Neural cell (in vitro differentiated cells): Measurements from ENCODE around the gene PAOX. TPM values are rescaled to one million over a fixed set of nuclear protein-coding genes. Genes with fewer than 3 reads are reported as not detected.

ENCODE experiments used
- H2AFZ ChIP-seq: fragments of 200-600, 300-800 bp; sonication (generic), shearing (Covaris generic); 2 replicates; pipeline ENCODE4 v1.6.0; 2014; ENCODE audit warnings: low read depth, mild to moderate bottlenecking, antibody characterized with exemption, low read length, moderate library complexity
- H3F3A ChIP-seq: fragments of 200-600 bp; shearing (Covaris generic); 2 replicates; pipeline ENCODE4 v1.6.1; 2016; ENCODE audit warnings: mild to moderate bottlenecking, moderate library complexity, mixed read lengths, antibody characterized with exemption, low read length; ENCODE audit not compliant: insufficient read depth, poor library complexity, severe bottlenecking
- H3K27ac ChIP-seq: fragments of 200-600, 300-800 bp; sonication (generic), shearing (Covaris generic); 2 replicates; pipeline ENCODE4 v1.5.1; 2014; ENCODE audit warnings: mild to moderate bottlenecking, low read length, moderate library complexity
- H3K27me3 ChIP-seq: fragments of 300-800, 200-600 bp; sonication (generic), shearing (Covaris generic); 2 replicates; pipeline ENCODE4 v1.6.0; 2014; ENCODE audit warnings: mild to moderate bottlenecking, low read depth, low read length, moderate library complexity; ENCODE audit not compliant: insufficient read depth
- H3K36me3 ChIP-seq: fragments of 300-800, 200-600 bp; sonication (generic), shearing (Covaris generic); 2 replicates; pipeline ENCODE4 v1.5.1; 2014; ENCODE audit warnings: mild to moderate bottlenecking, antibody characterized with exemption, low read length, moderate library complexity; ENCODE audit not compliant: insufficient read depth
- H3K4me2 ChIP-seq: fragments of 300-800, 200-600 bp; sonication (generic), shearing (Covaris generic); 2 replicates; pipeline ENCODE4 v1.6.0; 2014; ENCODE audit warnings: mild to moderate bottlenecking, low read length
- H3K4me3 ChIP-seq: fragments of 300-800, 200-600 bp; sonication (generic), shearing (Covaris generic); 2 replicates; pipeline ENCODE4 v1.5.1; 2014; ENCODE audit warnings: mild to moderate bottlenecking, low read length, moderate library complexity
- H3K79me2 ChIP-seq: fragments of 200-600 bp; shearing (Covaris generic); replicated peaks from 2 replicates; pipeline ENCODE4 v1.6.0; 2014; ENCODE audit warnings: mild to moderate bottlenecking, low read length, moderate library complexity; ENCODE audit not compliant: insufficient read depth
- H3K9ac ChIP-seq: fragments of 300-800, 200-600 bp; sonication (generic), shearing (Covaris generic); 2 replicates; pipeline ENCODE4 v1.6.1; 2016; ENCODE audit warnings: mild to moderate bottlenecking, low read length, mixed read lengths
- H3K9me2 ChIP-seq: fragments of 200-600 bp; shearing (Covaris generic); 2 replicates; pipeline ENCODE4 v1.6.1; 2016; ENCODE audit warnings: mild to moderate bottlenecking, low read length, mixed read lengths; ENCODE audit not compliant: insufficient read depth
- H3K9me3 ChIP-seq: fragments of 200-600, 300-800 bp; sonication (generic), shearing (Covaris generic); 2 replicates; pipeline ENCODE4 v1.6.1; 2016; ENCODE audit warnings: mild to moderate bottlenecking, mixed run types, low read length, moderate library complexity, mixed read lengths
- H4K20me1 ChIP-seq: fragments of 200-600 bp; shearing (Covaris generic); 2 replicates; pipeline ENCODE4 v1.6.1; 2016; ENCODE audit warnings: mild to moderate bottlenecking, mixed run types; ENCODE audit not compliant: insufficient read depth
- CTCF ChIP-seq: fragments of 450-650 bp; IDR thresholded peaks from 2 replicates; pipeline ENCODE4 v1.5.1; 2014; ENCODE audit warnings: antibody characterized with exemption, mild to moderate bottlenecking, moderate library complexity; ENCODE audit not compliant: poor library complexity, severe bottlenecking
- EP300 ChIP-seq: fragments of 450-650 bp; conservative IDR thresholded peaks from 2 replicates; pipeline ENCODE4 v1.6.1; 2014; ENCODE audit warnings: antibody characterized with exemption, mild to moderate bottlenecking, moderate library complexity; ENCODE audit not compliant: poor library complexity, severe bottlenecking
- EZH2 ChIP-seq: fragments of 200-600, 300-800 bp; shearing (Covaris generic), sonication (generic); IDR thresholded peaks from 2 replicates; pipeline ENCODE4 v1.6.1; 2014; ENCODE audit warnings: antibody characterized with exemption, low read length, borderline replicate concordance, mild to moderate bottlenecking; ENCODE audit not compliant: insufficient read depth, poor library complexity, severe bottlenecking
- MXI1 ChIP-seq: fragments of 450-650 bp; conservative IDR thresholded peaks from 2 replicates; pipeline ENCODE4 v1.6.1; 2014; ENCODE audit warnings: antibody characterized with exemption, mild to moderate bottlenecking; ENCODE audit not compliant: poor library complexity, severe bottlenecking
- POLR2AphosphoS5 ChIP-seq: IDR thresholded peaks from 2 replicates; pipeline ENCODE4 v1.6.1; 2012
- RAD21 ChIP-seq: fragments of 450-650 bp; conservative IDR thresholded peaks from 2 replicates; pipeline ENCODE4 v1.6.1; 2014; ENCODE audit warnings: antibody characterized with exemption, mild to moderate bottlenecking, moderate library complexity
- SMC3 ChIP-seq: fragments of 450-650 bp; conservative IDR thresholded peaks from 2 replicates; pipeline ENCODE4 v1.6.1; 2014; ENCODE audit warnings: antibody characterized with exemption, mild to moderate bottlenecking, moderate library complexity; ENCODE audit not compliant: poor library complexity
- TAF1 ChIP-seq: IDR thresholded peaks from 2 replicates; pipeline ENCODE4 v1.6.1; 2012; ENCODE audit warnings: low read depth
- polyA plus RNA-seq: library from polyadenylated mRNA; depleted of rRNA; stranded (reverse); fragments of >200 nt; gene quantifications from 2 replicates; pipeline ENCODE4 v1.2.3, GENCODE V29; 2014
- TF ChIP-seq, protein P1 (sequence below): IDR thresholded peaks from 2 replicates; pipeline ENCODE4 v1.6.1; 2012; ENCODE audit warnings: borderline replicate concordance

Gene PAOX
- polyA plus RNA-seq, 1 donor from 2014 or later, result 3.0 TPM

GRCh38 chr10:133355266-133355665 is 23.8 kb upstream of the PAOX start:
- no peak overlapping the region for H3K4me2 ChIP-seq
- no peaks in the 10 kb centered on the region for H3F3A ChIP-seq
- H4K20me1 ChIP-seq, result no peaks in the 10 kb centered on the region
- H3K27me3 ChIP-seq, result no peaks in the 10 kb centered on the region
- no peaks in the 10 kb centered on the region for H3K9me2 ChIP-seq
- H3K9me3 ChIP-seq, result no peaks in the 10 kb centered on the region
- H3K9ac ChIP-seq, result no peak overlapping the region
- H3K36me3 ChIP-seq, result no peaks in the 10 kb centered on the region
- no peaks in the 10 kb centered on the region for H3K79me2 ChIP-seq
- H3K27ac ChIP-seq, result no peak overlapping the region
- no peak overlapping the region for H3K4me3 ChIP-seq
- H2AFZ ChIP-seq, result no peak overlapping the region
- no peak for TF ChIP-seq CTCF
- TF ChIP-seq POLR2AphosphoS5, result no peak
- TF ChIP-seq, protein P1, sequence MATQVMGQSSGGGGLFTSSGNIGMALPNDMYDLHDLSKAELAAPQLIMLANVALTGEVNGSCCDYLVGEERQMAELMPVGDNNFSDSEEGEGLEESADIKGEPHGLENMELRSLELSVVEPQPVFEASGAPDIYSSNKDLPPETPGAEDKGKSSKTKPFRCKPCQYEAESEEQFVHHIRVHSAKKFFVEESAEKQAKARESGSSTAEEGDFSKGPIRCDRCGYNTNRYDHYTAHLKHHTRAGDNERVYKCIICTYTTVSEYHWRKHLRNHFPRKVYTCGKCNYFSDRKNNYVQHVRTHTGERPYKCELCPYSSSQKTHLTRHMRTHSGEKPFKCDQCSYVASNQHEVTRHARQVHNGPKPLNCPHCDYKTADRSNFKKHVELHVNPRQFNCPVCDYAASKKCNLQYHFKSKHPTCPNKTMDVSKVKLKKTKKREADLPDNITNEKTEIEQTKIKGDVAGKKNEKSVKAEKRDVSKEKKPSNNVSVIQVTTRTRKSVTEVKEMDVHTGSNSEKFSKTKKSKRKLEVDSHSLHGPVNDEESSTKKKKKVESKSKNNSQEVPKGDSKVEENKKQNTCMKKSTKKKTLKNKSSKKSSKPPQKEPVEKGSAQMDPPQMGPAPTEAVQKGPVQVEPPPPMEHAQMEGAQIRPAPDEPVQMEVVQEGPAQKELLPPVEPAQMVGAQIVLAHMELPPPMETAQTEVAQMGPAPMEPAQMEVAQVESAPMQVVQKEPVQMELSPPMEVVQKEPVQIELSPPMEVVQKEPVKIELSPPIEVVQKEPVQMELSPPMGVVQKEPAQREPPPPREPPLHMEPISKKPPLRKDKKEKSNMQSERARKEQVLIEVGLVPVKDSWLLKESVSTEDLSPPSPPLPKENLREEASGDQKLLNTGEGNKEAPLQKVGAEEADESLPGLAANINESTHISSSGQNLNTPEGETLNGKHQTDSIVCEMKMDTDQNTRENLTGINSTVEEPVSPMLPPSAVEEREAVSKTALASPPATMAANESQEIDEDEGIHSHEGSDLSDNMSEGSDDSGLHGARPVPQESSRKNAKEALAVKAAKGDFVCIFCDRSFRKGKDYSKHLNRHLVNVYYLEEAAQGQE, result no peak
- TF ChIP-seq EZH2, result no peak
- TF ChIP-seq SMC3, result no peak
- no peak for TF ChIP-seq MXI1
- TF ChIP-seq EP300, result no peak
- TF ChIP-seq TAF1, result no peak
- no peak for TF ChIP-seq RAD21

DNA sequence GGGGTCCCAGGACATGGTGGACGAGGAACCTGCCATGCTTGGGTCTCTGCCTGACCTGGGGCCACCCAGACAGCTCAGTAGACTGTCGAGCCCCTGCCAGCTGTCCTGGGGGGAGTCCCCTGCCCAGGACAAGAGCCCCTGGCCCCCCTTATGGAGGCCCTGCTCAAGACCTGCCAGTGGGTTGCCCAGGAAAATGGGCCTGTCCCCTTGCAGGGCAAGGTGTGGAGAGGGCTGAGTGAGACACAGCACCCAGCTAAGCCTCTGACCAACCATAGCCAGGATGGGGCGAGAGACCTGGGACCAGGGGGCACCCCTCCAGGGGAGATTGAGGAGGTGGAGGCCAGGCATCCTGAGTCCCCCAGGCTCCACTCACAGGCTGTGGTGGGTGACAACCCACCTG is 23.1 kb upstream of the PAOX start:
- H3K79me2 ChIP-seq, result no peaks in the 10 kb centered on the region
- H3K4me3 ChIP-seq, result no peak overlapping the region
- H3K9me2 ChIP-seq, result no peaks in the 10 kb centered on the region
- no peaks in the 10 kb centered on the region for H3F3A ChIP-seq
- H3K27ac ChIP-seq, result no peak overlapping the region
- H4K20me1 ChIP-seq, result no peaks in the 10 kb centered on the region
- H2AFZ ChIP-seq, result no peak overlapping the region
- no peaks in the 10 kb centered on the region for H3K27me3 ChIP-seq
- H3K4me2 ChIP-seq, result no peak overlapping the region
- TF ChIP-seq EZH2 (no peak), RAD21 (no peak), EP300 (no peak), SMC3 (no peak), TAF1 (no peak), POLR2AphosphoS5 (no peak), MXI1 (no peak)
- TF ChIP-seq, protein P1, result no peak
- no peaks in the 10 kb centered on the region for H3K9me3 ChIP-seq
- no peaks in the 10 kb centered on the region for H3K36me3 ChIP-seq
- no peak overlapping the region for H3K9ac ChIP-seq
